Globus pallidus (tissue), 1 donor: ENCODE data around the gene TOMM5.

Source experiments
- DNase-seq: peaks from one replicate; pipeline ENCODE4 v3.0.0-alpha.2; 2015; ENCODE audit warnings: low spot score

The TOMM5 gene

GRCh38 chr9:37592108-37592951 is at the start of gene TOMM5:
TOMM5 (minus strand) TSS chr9:37592597; CDS start chr9:37592532, 65 bp downstream.
- peak; percentile 91 for DNase-seq

- DNase-seq = no peak
These were observed 48.9 kb upstream of the TOMM5 start for GRCh38 chr9:37641331-37641730.

- no peak for DNase-seq
These were observed 47.8 kb upstream of the TOMM5 start for GRCh38 chr9:37640246-37640645.

- DNase-seq = no peak
These were observed 47.4 kb upstream of the TOMM5 start for GRCh38 chr9:37639841-37640240.

- no peak for DNase-seq
These were observed 46.8 kb upstream of the TOMM5 start for GRCh38 chr9:37639109-37639762.

GRCh38 chr9:37636511-37637448 is 44.4 kb upstream of the TOMM5 start:
- no peak for DNase-seq

GRCh38 chr9:37635808-37636207 is 43.4 kb upstream of the TOMM5 start:
- no peak for DNase-seq

- DNase-seq = no peak
These were observed 40.1 kb upstream of the TOMM5 start for GRCh38 chr9:37632479-37632878.

GRCh38 chr9:37626708-37627292 is 34.4 kb upstream of the TOMM5 start:
- no peak for DNase-seq

- no peak for DNase-seq
These were observed 33.4 kb upstream of the TOMM5 start for GRCh38 chr9:37625758-37626147.

GRCh38 chr9:37625036-37625757 is 32.8 kb upstream of the TOMM5 start:
- no peak for DNase-seq

GRCh38 chr9:37624073-37624472 is 31.7 kb upstream of the TOMM5 start:
- no peak for DNase-seq

GRCh38 chr9:37623267-37623666 is 30.9 kb upstream of the TOMM5 start:
- no peak for DNase-seq

GRCh38 chr9:37622462-37622861 is 30.1 kb upstream of the TOMM5 start:
- DNase-seq = no peak

- no peak for DNase-seq
These were observed 29.1 kb upstream of the TOMM5 start for GRCh38 chr9:37621273-37622121.

- no peak for DNase-seq
These were observed 28.0 kb upstream of the TOMM5 start for GRCh38 chr9:37620396-37620795.

GRCh38 chr9:37619806-37620205 is 27.4 kb upstream of the TOMM5 start:
- no peak for DNase-seq

- no peak for DNase-seq
These were observed 26.4 kb upstream of the TOMM5 start for GRCh38 chr9:37618817-37619216.

GRCh38 chr9:37617832-37618231 is 25.4 kb upstream of the TOMM5 start:
- no peak for DNase-seq

- DNase-seq = no peak
These were observed 24.8 kb upstream of the TOMM5 start for GRCh38 chr9:37617161-37617560.
